ENCODE data around the gene KIAA1958. TPM values are rescaled to one million over a fixed set of nuclear protein-coding genes. Genes with fewer than 3 reads are reported as not detected.

Gene KIAA1958
- total and polyA plus RNA-seq, 2 experiments from 2014 or later, result 9.4 to 41.7 TPM

DNA sequence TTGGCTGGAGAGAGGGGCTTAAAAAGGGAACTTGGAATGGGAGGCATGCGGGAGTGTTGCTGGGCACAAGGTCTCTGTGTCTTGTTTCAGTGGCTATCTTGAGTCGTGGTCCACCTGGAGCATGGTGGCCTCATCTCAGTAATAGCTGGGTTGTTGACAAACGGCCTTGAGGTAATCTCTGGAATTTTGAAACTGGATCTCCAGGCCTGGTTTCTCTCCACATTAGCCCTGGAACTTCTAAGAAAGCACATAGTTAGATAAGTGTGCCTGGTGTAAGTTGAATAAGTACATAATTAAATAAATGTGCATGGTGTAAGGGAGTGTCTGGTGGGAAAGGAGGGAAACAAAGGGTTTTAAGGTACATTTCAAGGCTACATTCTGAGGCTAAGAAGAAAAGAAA lies 169.0 kb downstream of the KIAA1958 start:
- Histone ChIP-seq H3K36me3 (ENCODE audit: insufficient read depth) (no peaks in the 10 kb centered on the region; the same call in 1 of the 2 replicates), H3K4me3 (no peak overlapping the region), H3K79me2 (replicated peaks; ENCODE audit: insufficient read depth) (no peaks in the 10 kb centered on the region), H3K27me3 (ENCODE audit: insufficient read depth) (no peaks in the 10 kb centered on the region), H4K20me1 (replicated peaks; ENCODE audit: insufficient read depth) (no peaks in the 10 kb centered on the region), H3K4me1 (ENCODE audit: insufficient read depth) (peaks cover 20% of the 10 kb centered on the region), H3K27ac (ENCODE audit: low read depth) (peak overlapping the region; percentile 91), H3K9me2 (ENCODE audit: insufficient read depth) (no peaks in the 10 kb centered on the region), H2AFZ (no peak overlapping the region), H3K4me2 (no peak overlapping the region), H3F3A (replicated peaks; ENCODE audit: low read depth) (no peaks in the 10 kb centered on the region)
- Mint-ChIP-seq H3K4me3 (no peak overlapping the region), H3K4me1 (peaks cover 30% of the 10 kb centered on the region), H3K27me3 (ENCODE audit: insufficient read depth, low read depth, poor library complexity) (no peaks in the 10 kb centered on the region), H3K27ac (0 out of 2 replicates have a peak overlapping the region, but pooled peaks have one; percentile 64), H3K36me3 (ENCODE audit: low read depth) (peaks cover 6% of the 10 kb centered on the region), H3K9me3 (no peaks in the 10 kb centered on the region)
- peak; percentile 25 for DNase-seq (ENCODE audit: low spot score)
- TF ChIP-seq, protein P1, sequence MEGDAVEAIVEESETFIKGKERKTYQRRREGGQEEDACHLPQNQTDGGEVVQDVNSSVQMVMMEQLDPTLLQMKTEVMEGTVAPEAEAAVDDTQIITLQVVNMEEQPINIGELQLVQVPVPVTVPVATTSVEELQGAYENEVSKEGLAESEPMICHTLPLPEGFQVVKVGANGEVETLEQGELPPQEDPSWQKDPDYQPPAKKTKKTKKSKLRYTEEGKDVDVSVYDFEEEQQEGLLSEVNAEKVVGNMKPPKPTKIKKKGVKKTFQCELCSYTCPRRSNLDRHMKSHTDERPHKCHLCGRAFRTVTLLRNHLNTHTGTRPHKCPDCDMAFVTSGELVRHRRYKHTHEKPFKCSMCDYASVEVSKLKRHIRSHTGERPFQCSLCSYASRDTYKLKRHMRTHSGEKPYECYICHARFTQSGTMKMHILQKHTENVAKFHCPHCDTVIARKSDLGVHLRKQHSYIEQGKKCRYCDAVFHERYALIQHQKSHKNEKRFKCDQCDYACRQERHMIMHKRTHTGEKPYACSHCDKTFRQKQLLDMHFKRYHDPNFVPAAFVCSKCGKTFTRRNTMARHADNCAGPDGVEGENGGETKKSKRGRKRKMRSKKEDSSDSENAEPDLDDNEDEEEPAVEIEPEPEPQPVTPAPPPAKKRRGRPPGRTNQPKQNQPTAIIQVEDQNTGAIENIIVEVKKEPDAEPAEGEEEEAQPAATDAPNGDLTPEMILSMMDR (conservative IDR thresholded peaks at IDR 0.05; ENCODE audit: low read depth in 2 of 2), result no peak
- TF ChIP-seq ZNF331 (CRISPR knock-in tag; IDR thresholded peaks at IDR 0.05; ENCODE audit: low read depth) (no peak), EZH2 (IDR thresholded peaks at IDR 0.05; ENCODE audit: low read depth, unreplicated experiment) (no peak), EZH2phosphoT487 (IDR thresholded peaks at IDR 0.05; ENCODE audit: unreplicated experiment) (no peak)
- ATAC-seq, result no peak

DNA sequence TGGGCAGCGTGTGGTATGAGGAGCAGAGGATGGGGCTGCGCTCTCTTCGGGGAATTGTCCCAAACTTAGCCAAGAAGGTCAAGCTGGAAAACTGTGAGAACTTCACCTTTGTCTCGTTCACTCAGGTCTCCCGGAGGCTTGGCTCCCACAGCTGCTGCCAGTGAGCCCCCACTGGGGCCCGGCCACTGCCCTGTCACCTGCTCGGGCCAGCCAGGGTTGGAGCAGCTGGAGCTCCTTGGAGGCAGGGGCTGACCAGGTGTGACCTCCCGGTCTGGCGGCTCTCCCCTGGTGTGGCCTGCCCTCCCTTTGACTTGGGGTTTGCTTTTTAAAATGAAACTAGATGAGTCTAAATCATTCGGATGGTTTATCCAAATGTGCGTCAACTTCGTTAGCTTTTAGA lies 173.3 kb downstream of the KIAA1958 start:
- TF ChIP-seq STAT1 (IDR thresholded peaks at IDR 0.05; ENCODE audit: unreplicated experiment) (no peak), ZNF331 (CRISPR knock-in tag; IDR thresholded peaks at IDR 0.05; ENCODE audit: low read depth) (no peak), ZNF114 (CRISPR knock-in tag; IDR thresholded peaks at IDR 0.05) (no peak), JUNB (IDR thresholded peaks at IDR 0.05; ENCODE audit: unreplicated experiment) (no peak), NANOG (IDR thresholded peaks at IDR 0.05; ENCODE audit: borderline replicate concordance) (no peak), POLR2AphosphoS5 (IDR thresholded peaks at IDR 0.05; ENCODE audit: low read depth) (no peak)
- TF ChIP-seq, protein P2, sequence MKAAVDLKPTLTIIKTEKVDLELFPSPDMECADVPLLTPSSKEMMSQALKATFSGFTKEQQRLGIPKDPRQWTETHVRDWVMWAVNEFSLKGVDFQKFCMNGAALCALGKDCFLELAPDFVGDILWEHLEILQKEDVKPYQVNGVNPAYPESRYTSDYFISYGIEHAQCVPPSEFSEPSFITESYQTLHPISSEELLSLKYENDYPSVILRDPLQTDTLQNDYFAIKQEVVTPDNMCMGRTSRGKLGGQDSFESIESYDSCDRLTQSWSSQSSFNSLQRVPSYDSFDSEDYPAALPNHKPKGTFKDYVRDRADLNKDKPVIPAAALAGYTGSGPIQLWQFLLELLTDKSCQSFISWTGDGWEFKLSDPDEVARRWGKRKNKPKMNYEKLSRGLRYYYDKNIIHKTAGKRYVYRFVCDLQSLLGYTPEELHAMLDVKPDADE (IDR thresholded peaks at IDR 0.05), result no peak
- TF ChIP-seq, protein P3, sequence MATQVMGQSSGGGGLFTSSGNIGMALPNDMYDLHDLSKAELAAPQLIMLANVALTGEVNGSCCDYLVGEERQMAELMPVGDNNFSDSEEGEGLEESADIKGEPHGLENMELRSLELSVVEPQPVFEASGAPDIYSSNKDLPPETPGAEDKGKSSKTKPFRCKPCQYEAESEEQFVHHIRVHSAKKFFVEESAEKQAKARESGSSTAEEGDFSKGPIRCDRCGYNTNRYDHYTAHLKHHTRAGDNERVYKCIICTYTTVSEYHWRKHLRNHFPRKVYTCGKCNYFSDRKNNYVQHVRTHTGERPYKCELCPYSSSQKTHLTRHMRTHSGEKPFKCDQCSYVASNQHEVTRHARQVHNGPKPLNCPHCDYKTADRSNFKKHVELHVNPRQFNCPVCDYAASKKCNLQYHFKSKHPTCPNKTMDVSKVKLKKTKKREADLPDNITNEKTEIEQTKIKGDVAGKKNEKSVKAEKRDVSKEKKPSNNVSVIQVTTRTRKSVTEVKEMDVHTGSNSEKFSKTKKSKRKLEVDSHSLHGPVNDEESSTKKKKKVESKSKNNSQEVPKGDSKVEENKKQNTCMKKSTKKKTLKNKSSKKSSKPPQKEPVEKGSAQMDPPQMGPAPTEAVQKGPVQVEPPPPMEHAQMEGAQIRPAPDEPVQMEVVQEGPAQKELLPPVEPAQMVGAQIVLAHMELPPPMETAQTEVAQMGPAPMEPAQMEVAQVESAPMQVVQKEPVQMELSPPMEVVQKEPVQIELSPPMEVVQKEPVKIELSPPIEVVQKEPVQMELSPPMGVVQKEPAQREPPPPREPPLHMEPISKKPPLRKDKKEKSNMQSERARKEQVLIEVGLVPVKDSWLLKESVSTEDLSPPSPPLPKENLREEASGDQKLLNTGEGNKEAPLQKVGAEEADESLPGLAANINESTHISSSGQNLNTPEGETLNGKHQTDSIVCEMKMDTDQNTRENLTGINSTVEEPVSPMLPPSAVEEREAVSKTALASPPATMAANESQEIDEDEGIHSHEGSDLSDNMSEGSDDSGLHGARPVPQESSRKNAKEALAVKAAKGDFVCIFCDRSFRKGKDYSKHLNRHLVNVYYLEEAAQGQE (IDR thresholded peaks at IDR 0.05; ENCODE audit: unreplicated experiment), result no peak
- Mint-ChIP-seq H3K36me3 (ENCODE audit: low read depth) (peaks cover 5% of the 10 kb centered on the region), H3K27ac (no peak overlapping the region), H3K9me3 (no peaks in the 10 kb centered on the region), H3K27me3 (ENCODE audit: insufficient read depth, low read depth, poor library complexity) (no peaks in the 10 kb centered on the region), H3K4me3 (no peak overlapping the region), H3K4me1 (peaks cover 10% of the 10 kb centered on the region)
- Histone ChIP-seq H3K4me3 (no peak overlapping the region), H4K20me1 (replicated peaks; ENCODE audit: insufficient read depth) (no peaks in the 10 kb centered on the region), H3K4me2 (no peak overlapping the region), H3K4me1 (ENCODE audit: insufficient read depth) (peaks cover 9% of the 10 kb centered on the region), H2AFZ (no peak overlapping the region), H3K36me3 (ENCODE audit: insufficient read depth) (no peaks in the 10 kb centered on the region; the same call in 1 of the 2 replicates), H3K9me2 (ENCODE audit: insufficient read depth) (no peaks in the 10 kb centered on the region), H3F3A (replicated peaks; ENCODE audit: low read depth) (no peaks in the 10 kb centered on the region), H3K27me3 (ENCODE audit: insufficient read depth) (no peaks in the 10 kb centered on the region), H3K27ac (ENCODE audit: low read depth) (no peak overlapping the region), H3K79me2 (replicated peaks; ENCODE audit: insufficient read depth) (no peaks in the 10 kb centered on the region)
- no peak for DNase-seq (ENCODE audit: low spot score)
- ATAC-seq, result no peak; the same call in 2 of the 3 replicates
